K562 (cell line): Measurements from ENCODE around the gene ZNF81. TPM values are rescaled to one million over a fixed set of nuclear protein-coding genes. Genes with fewer than 3 reads are reported as not detected.
A peak's percentile ranks its signal among the peaks of the same experiment; 100 is the strongest.

Experiments used
- AFF4 ChIP-seq: sonication (generic); formaldehyde crosslinking; IDR thresholded peaks from 2 replicates; pipeline ENCODE4 v1.8.0; 2023; ENCODE audit warnings: mild to moderate bottlenecking, missing genetic modification reagents
- BRCA1 ChIP-seq, 2 experiments: fragments of 450-650 bp in 1 of 2; sonication (generic) in 1 of 2; formaldehyde crosslinking in 1 of 2; IDR thresholded peaks; 2 replicates each; pipeline versions ENCODE4 v1.5.0 to v1.6.1; 2017 to 2020; ENCODE audit warnings: mild to moderate bottlenecking in 1 of 2, missing genetic modification reagents in 1 of 2
- CBX2 ChIP-seq: fragments of 200-600 bp; sonication (generic); IDR thresholded peaks from one replicate; pipeline ENCODE4 v1.6.1; 2012; ENCODE audit warnings: mild to moderate bottlenecking, low read length, inconsistent platforms; ENCODE audit not compliant: insufficient read depth, poor library complexity, severe bottlenecking
- DLX4 ChIP-seq: fragments of 250-450 bp; sonication (Bioruptor Pico); IDR thresholded peaks from 2 replicates; pipeline ENCODE4 v1.6.1; 2021; ENCODE audit warnings: mild to moderate bottlenecking
- FIP1L1 ChIP-seq: fragments of 200-400 bp; formaldehyde crosslinking; IDR thresholded peaks from 2 replicates; pipeline ENCODE4 v1.6.1; 2018; ENCODE audit warnings: mild to moderate bottlenecking, low read depth, low read length; ENCODE audit not compliant: poor library complexity, severe bottlenecking
- HMG20A ChIP-seq: fragments of 450-650 bp; formaldehyde crosslinking; conservative IDR thresholded peaks from 2 replicates; pipeline ENCODE4 v1.4.0; 2020; ENCODE audit warnings: mild to moderate bottlenecking, mixed read lengths
- HMGN3 ChIP-seq: IDR thresholded peaks from 2 replicates; pipeline ENCODE4 v1.6.1; 2011; ENCODE audit warnings: borderline replicate concordance, low read depth, mild to moderate bottlenecking, mixed read lengths, low read length; ENCODE audit not compliant: insufficient read length; ENCODE audit errors: extremely low read depth
- HOXB6 ChIP-seq: fragments of 250-450 bp; sonication (Bioruptor Pico); IDR thresholded peaks from 2 replicates; pipeline ENCODE4 v1.5.1; 2022; ENCODE audit warnings: mild to moderate bottlenecking, borderline replicate concordance
- KLF13 ChIP-seq: fragments of 450-650 bp; IDR thresholded peaks from 2 replicates; pipeline ENCODE4 v1.6.1; 2016; ENCODE audit warnings: missing genetic modification characterization, low read depth, mild to moderate bottlenecking, missing compliant biosample characterization, moderate library complexity, borderline replicate concordance
- MEF2A ChIP-seq: IDR thresholded peaks from 2 replicates; pipeline ENCODE4 v1.6.1; 2011; ENCODE audit warnings: low read depth, mild to moderate bottlenecking, low read length, moderate library complexity; ENCODE audit not compliant: control insufficient read depth
- NCOR1 ChIP-seq: fragments of 450-650 bp; IDR thresholded peaks from 2 replicates; pipeline ENCODE4 v1.6.1; 2016; ENCODE audit warnings: mild to moderate bottlenecking, moderate library complexity
- PHF20 ChIP-seq: fragments of 450-650 bp; IDR thresholded peaks from 2 replicates; pipeline ENCODE4 v1.6.1; 2018; ENCODE audit not compliant: partially characterized antibody
- PHF21A ChIP-seq: fragments of 450-650 bp; IDR thresholded peaks from 2 replicates; pipeline ENCODE4 v1.6.1; 2017; ENCODE audit warnings: low read depth, borderline replicate concordance
- PHF8 ChIP-seq: fragments of 200-600 bp; sonication (generic); IDR thresholded peaks from 2 replicates; pipeline ENCODE4 v1.6.1; 2012; ENCODE audit warnings: mixed run types, mild to moderate bottlenecking, inconsistent platforms, low read length, moderate library complexity, borderline replicate concordance
- RHOXF2B ChIP-seq: fragments of 250-450 bp; sonication (Bioruptor Pico); conservative IDR thresholded peaks from 2 replicates; pipeline ENCODE4 v1.5.1; 2021
- TAL1 ChIP-seq: fragments of 450-650 bp; IDR thresholded peaks from 2 replicates; pipeline ENCODE4 v1.6.1; 2016; ENCODE audit warnings: mild to moderate bottlenecking
- TBP ChIP-seq: optimal IDR thresholded peaks from 2 replicates; pipeline ENCODE3; 2011; ENCODE audit warnings: low read depth, low read length, improper control_type of control experiment
- TCFL5 ChIP-seq: fragments of 250-450 bp; sonication (Bioruptor Pico); conservative IDR thresholded peaks from 2 replicates; pipeline ENCODE4 v1.6.1; 2021; ENCODE audit warnings: mild to moderate bottlenecking, moderate library complexity, matching md5 sums
- ZFP30 ChIP-seq: fragments of 250-450 bp; sonication (Bioruptor Pico); IDR thresholded peaks from 2 replicates; pipeline ENCODE4 v1.8.0; 2022; ENCODE audit warnings: moderate library complexity, mild to moderate bottlenecking, inconsistent platforms, borderline replicate concordance
- ZNF282 ChIP-seq: sonication (generic); formaldehyde crosslinking; IDR thresholded peaks from 2 replicates; pipeline ENCODE4 v1.8.1; 2023; ENCODE audit warnings: missing genetic modification reagents
- ZNF512 ChIP-seq: IDR thresholded peaks from 2 replicates; pipeline ENCODE4 v1.6.1; 2016; ENCODE audit warnings: missing genetic modification characterization, missing compliant biosample characterization
- polyA plus RNA-seq, 8 experiments: library from polyadenylated mRNA; depleted of rRNA in 4 of 8; stranded (reverse) in 5 of 8; unstranded in 3 of 8; fragments of >200 nt; fragmentation: Nextera tagmentation in 2 of 8; fragmentation: Illumina TruSeq in 1 of 8; extraction: Ambion mirVana in 2 of 8; extraction: Trizol in 1 of 8; gene quantifications; 2 replicates each; pipeline versions ENCODE4 v1.2.1 to v1.2.3, GENCODE V29; 2011 to 2014; ENCODE audit warnings: inconsistent platforms in 1 of 8, missing spikeins in 1 of 8
- total RNA-seq, 7 experiments: library from RNA; depleted of rRNA in 6 of 7; stranded (reverse); fragments of >200 nt in 6 of 7; fragmentation: Illumina TruSeq in 2 of 7; extraction: Trizol in 2 of 7; gene quantifications; 2 replicates each; pipeline versions ENCODE4 v1.2.1 to v1.2.3, GENCODE V29; 2011 to 2021; ENCODE audit warnings: low replicate concordance in 1 of 7
- TF ChIP-seq, protein P1 (sequence below): fragments of 450-650 bp; IDR thresholded peaks from 2 replicates; pipeline ENCODE4 v1.6.1; 2018; ENCODE audit warnings: mild to moderate bottlenecking, low read depth; ENCODE audit not compliant: partially characterized antibody

The ZNF81 gene
- total and polyA plus RNA-seq, 9 of the 15 experiments (the other 6 are each of a cell fraction or from before 2014, with no cell fraction given): 2.4 to 9.6 (median 4.9) TPM

- no peak for TF ChIP-seq ZNF512 (tag)
- peak; percentile 75 for TF ChIP-seq HMGN3
- no peak for TF ChIP-seq AFF4 (CRISPR knock-in tag)
- TF ChIP-seq TBP: no peak
- TF ChIP-seq, protein P1, sequence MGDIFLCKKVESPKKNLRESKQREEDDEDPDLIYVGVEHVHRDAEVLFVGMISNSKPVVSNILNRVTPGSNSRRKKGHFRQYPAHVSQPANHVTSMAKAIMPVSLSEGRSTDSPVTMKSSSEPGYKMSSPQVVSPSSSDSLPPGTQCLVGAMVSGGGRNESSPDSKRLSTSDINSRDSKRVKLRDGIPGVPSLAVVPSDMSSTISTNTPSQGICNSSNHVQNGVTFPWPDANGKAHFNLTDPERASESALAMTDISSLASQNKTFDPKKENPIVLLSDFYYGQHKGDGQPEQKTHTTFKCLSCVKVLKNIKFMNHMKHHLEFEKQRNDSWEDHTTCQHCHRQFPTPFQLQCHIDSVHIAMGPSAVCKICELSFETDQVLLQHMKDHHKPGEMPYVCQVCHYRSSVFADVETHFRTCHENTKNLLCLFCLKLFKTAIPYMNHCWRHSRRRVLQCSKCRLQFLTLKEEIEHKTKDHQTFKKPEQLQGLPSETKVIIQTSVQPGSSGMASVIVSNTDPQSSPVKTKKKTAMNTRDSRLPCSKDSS: no peak
- TF ChIP-seq HOXB6 (CRISPR knock-in tag): no peak
- no peak for TF ChIP-seq FIP1L1
- TF ChIP-seq ZNF282: no peak
- TF ChIP-seq PHF8: no peak
- TF ChIP-seq HMG20A (CRISPR knock-in tag): no peak
- TF ChIP-seq MEF2A: no peak
- TF ChIP-seq ZFP30 (CRISPR knock-in tag): no peak
- no peak for TF ChIP-seq KLF13 (tag)
- no peak for TF ChIP-seq PHF20
- TF ChIP-seq NCOR1: peak; percentile 96
- peak; percentile 98 for TF ChIP-seq TAL1
- no peak for TF ChIP-seq BRCA1 (IDR thresholded peaks at IDR 0.05)
- no peak for TF ChIP-seq BRCA1 (CRISPR knock-in tag; IDR thresholded peaks at IDR 0.05)
- TF ChIP-seq TCFL5 (CRISPR knock-in tag): no peak; the same call in 1 of the 2 replicates
- TF ChIP-seq PHF21A: no peak
- TF ChIP-seq DLX4: no peak
- TF ChIP-seq RHOXF2B (CRISPR knock-in tag): no peak
- TF ChIP-seq CBX2: no peak
Observed at GRCh38 chrX:47817421-47817820, 19.3 kb upstream of the ZNF81 start (continued).
